ES-I3 (cell line): Measurements from ENCODE around the gene PCNT.

ENCODE experiments used
- H3K36me3 ChIP-seq: 2 replicates; pipeline ENCODE4 v1.6.1; 2013; ENCODE audit warnings: mild to moderate bottlenecking, low read length, control low read depth, moderate library complexity; ENCODE audit not compliant: insufficient read depth
- H3K4me1 ChIP-seq: 2 replicates; pipeline ENCODE4 v1.6.1; 2013; ENCODE audit warnings: mild to moderate bottlenecking, control low read depth, low read length; ENCODE audit not compliant: insufficient read depth
- H3K9ac ChIP-seq: 2 replicates; pipeline ENCODE4 v1.6.1; 2013; ENCODE audit warnings: low read depth, mild to moderate bottlenecking, low read length, moderate library complexity
- H3K9me3 ChIP-seq: 2 replicates; pipeline ENCODE4 v1.6.1; 2013; ENCODE audit warnings: mild to moderate bottlenecking, low read length, moderate library complexity; ENCODE audit not compliant: control insufficient read depth, insufficient read depth

PCNT gene

GRCh38 chr21:46352913-46353312 lies 29.0 kb downstream of the PCNT start:
- H3K36me3 ChIP-seq = peaks cover 20% of the 10 kb centered on the region

GRCh38 chr21:46354046-46354445 lies 30.1 kb downstream of the PCNT start:
- Histone ChIP-seq H3K9me3 (no peaks in the 10 kb centered on the region), H3K4me1 (no peaks in the 10 kb centered on the region), H3K36me3 (peaks cover 18% of the 10 kb centered on the region), H3K9ac (no peak overlapping the region)

More at GRCh38 chr21:46352913-46353312, 29.0 kb downstream of the PCNT start:
- Histone ChIP-seq H3K9me3 (no peaks in the 10 kb centered on the region), H3K4me1 (no peaks in the 10 kb centered on the region), H3K9ac (no peak overlapping the region)

- no peak overlapping the region for H3K9ac ChIP-seq
- H3K9me3 ChIP-seq = no peaks in the 10 kb centered on the region
- H3K36me3 ChIP-seq = peaks cover 16% of the 10 kb centered on the region
- H3K4me1 ChIP-seq = no peaks in the 10 kb centered on the region
Measured at GRCh38 chr21:46354518-46354917, 30.6 kb downstream of the PCNT start.

GRCh38 chr21:46355161-46356004 lies 31.4 kb downstream of the PCNT start:
- H3K9ac ChIP-seq = no peak overlapping the region
- H3K36me3 ChIP-seq = peaks cover 16% of the 10 kb centered on the region

GRCh38 chr21:46356005-46356338 lies 32.0 kb downstream of the PCNT start:
- peaks cover 13% of the 10 kb centered on the region for H3K36me3 ChIP-seq
- H3K9me3 ChIP-seq = no peaks in the 10 kb centered on the region
- no peak overlapping the region for H3K9ac ChIP-seq
- H3K4me1 ChIP-seq = no peaks in the 10 kb centered on the region

More at GRCh38 chr21:46355161-46356004, 31.4 kb downstream of the PCNT start:
- H3K9me3 ChIP-seq = no peaks in the 10 kb centered on the region
- no peaks in the 10 kb centered on the region for H3K4me1 ChIP-seq

- peaks cover 13% of the 10 kb centered on the region for H3K36me3 ChIP-seq
- no peak overlapping the region for H3K9ac ChIP-seq
- H3K4me1 ChIP-seq = no peaks in the 10 kb centered on the region
- H3K9me3 ChIP-seq = no peaks in the 10 kb centered on the region
Measured at GRCh38 chr21:46356494-46357334, 32.8 kb downstream of the PCNT start.

GRCh38 chr21:46357335-46357604 lies 33.3 kb downstream of the PCNT start:
- Histone ChIP-seq H3K4me1 (no peaks in the 10 kb centered on the region), H3K36me3 (peaks cover 10% of the 10 kb centered on the region), H3K9ac (no peak overlapping the region), H3K9me3 (no peaks in the 10 kb centered on the region)

- H3K9ac ChIP-seq = no peak overlapping the region
- peaks cover 5% of the 10 kb centered on the region; the same call in 1 of the 2 replicates for H3K36me3 ChIP-seq
- no peaks in the 10 kb centered on the region for H3K9me3 ChIP-seq
- H3K4me1 ChIP-seq = no peaks in the 10 kb centered on the region
Measured at GRCh38 chr21:46357684-46358425, 33.9 kb downstream of the PCNT start.

GRCh38 chr21:46361176-46361575 lies 37.2 kb downstream of the PCNT start:
- H3K9me3 ChIP-seq = no peaks in the 10 kb centered on the region
- H3K36me3 ChIP-seq = no peaks in the 10 kb centered on the region
- no peaks in the 10 kb centered on the region for H3K4me1 ChIP-seq
- H3K9ac ChIP-seq = no peak overlapping the region

GRCh38 chr21:46361935-46362334 lies 38.0 kb downstream of the PCNT start:
- no peaks in the 10 kb centered on the region for H3K9me3 ChIP-seq
- H3K36me3 ChIP-seq = no peaks in the 10 kb centered on the region
- no peaks in the 10 kb centered on the region for H3K4me1 ChIP-seq
- no peak overlapping the region for H3K9ac ChIP-seq

GRCh38 chr21:46362946-46363345 lies 39.0 kb downstream of the PCNT start:
- Histone ChIP-seq H3K9ac (no peak overlapping the region), H3K36me3 (no peaks in the 10 kb centered on the region)

GRCh38 chr21:46363698-46364097 lies 39.7 kb downstream of the PCNT start:
- H3K4me1 ChIP-seq = no peaks in the 10 kb centered on the region
- no peaks in the 10 kb centered on the region for H3K9me3 ChIP-seq
- H3K9ac ChIP-seq = no peak overlapping the region
- 0 out of 2 replicates have a peak, but pooled peaks cover 3% of the 10 kb centered on the region for H3K36me3 ChIP-seq

More at GRCh38 chr21:46362946-46363345, 39.0 kb downstream of the PCNT start:
- no peaks in the 10 kb centered on the region for H3K4me1 ChIP-seq
- H3K9me3 ChIP-seq = no peaks in the 10 kb centered on the region

GRCh38 chr21:46366091-46366490 lies 42.1 kb downstream of the PCNT start:
- H3K4me1 ChIP-seq = no peaks in the 10 kb centered on the region
- H3K36me3 ChIP-seq = 0 out of 2 replicates have a peak, but pooled peaks cover 3% of the 10 kb centered on the region
- H3K9ac ChIP-seq = no peak overlapping the region
- H3K9me3 ChIP-seq = no peaks in the 10 kb centered on the region

- no peaks in the 10 kb centered on the region for H3K9me3 ChIP-seq
- no peak overlapping the region for H3K9ac ChIP-seq
- H3K36me3 ChIP-seq = 0 out of 2 replicates have a peak, but pooled peaks cover 3% of the 10 kb centered on the region
- no peaks in the 10 kb centered on the region for H3K4me1 ChIP-seq
Measured at GRCh38 chr21:46366561-46366960, 42.6 kb downstream of the PCNT start.
